8988T (cell line): ENCODE results near the gene IQGAP2.
"Not testable (repeated sequence)": the region's sequence is repeated elsewhere in the genome, so short reads cannot be mapped to it uniquely, and the experiment has no call there.

ENCODE experiments used
- DNase-seq: peaks from one replicate; pipeline ENCODE4 v3.0.0; 2011

Gene IQGAP2, protein sequence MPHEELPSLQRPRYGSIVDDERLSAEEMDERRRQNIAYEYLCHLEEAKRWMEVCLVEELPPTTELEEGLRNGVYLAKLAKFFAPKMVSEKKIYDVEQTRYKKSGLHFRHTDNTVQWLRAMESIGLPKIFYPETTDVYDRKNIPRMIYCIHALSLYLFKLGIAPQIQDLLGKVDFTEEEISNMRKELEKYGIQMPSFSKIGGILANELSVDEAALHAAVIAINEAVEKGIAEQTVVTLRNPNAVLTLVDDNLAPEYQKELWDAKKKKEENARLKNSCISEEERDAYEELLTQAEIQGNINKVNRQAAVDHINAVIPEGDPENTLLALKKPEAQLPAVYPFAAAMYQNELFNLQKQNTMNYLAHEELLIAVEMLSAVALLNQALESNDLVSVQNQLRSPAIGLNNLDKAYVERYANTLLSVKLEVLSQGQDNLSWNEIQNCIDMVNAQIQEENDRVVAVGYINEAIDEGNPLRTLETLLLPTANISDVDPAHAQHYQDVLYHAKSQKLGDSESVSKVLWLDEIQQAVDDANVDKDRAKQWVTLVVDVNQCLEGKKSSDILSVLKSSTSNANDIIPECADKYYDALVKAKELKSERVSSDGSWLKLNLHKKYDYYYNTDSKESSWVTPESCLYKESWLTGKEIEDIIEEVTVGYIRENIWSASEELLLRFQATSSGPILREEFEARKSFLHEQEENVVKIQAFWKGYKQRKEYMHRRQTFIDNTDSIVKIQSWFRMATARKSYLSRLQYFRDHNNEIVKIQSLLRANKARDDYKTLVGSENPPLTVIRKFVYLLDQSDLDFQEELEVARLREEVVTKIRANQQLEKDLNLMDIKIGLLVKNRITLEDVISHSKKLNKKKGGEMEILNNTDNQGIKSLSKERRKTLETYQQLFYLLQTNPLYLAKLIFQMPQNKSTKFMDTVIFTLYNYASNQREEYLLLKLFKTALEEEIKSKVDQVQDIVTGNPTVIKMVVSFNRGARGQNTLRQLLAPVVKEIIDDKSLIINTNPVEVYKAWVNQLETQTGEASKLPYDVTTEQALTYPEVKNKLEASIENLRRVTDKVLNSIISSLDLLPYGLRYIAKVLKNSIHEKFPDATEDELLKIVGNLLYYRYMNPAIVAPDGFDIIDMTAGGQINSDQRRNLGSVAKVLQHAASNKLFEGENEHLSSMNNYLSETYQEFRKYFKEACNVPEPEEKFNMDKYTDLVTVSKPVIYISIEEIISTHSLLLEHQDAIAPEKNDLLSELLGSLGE (N-terminal part only)

DNA sequence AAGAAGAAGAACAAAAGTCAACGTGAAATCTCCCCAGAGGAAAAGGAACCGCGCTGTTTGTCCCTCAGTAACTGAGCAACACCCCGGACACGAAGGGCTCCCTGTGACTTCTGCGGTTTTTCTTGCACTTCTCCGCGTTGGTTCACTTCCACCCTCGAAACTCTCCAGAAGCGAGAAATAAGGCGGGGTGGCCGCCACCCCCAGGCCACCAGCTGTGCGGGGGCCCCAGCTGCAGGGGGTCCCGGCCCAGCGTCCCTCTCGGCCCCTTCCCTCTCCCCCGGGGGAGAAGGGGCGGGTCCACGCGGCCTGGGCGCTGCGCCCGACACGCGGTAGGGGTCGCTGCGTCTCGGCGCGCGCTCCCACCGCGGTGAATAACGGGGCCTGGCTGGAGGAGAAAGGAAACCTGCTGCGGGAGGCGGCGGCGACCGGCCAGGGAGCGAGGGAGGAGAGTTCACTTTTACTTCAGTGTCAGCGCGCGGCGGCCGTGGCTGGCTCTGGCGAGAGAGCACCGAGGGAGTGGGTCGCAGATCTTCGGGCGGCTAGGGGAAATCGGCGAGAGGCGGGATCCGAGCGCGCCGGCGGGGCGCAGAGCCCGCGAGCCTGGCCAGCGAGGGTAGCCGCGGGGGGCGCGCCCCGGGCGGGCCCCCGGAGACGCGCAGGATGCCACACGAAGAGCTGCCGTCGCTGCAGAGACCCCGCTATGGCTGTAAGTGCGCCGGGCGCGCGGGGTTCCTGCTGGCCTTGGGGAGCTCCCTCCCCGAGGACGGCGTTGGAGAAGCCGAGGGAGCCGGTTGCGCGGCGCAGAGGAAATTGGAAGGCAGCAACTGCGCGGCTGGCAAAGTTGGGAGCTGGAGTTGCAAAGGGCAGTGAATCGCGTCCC lies at the start of gene IQGAP2:
Gene IQGAP2, plus strand, starts transcription at position 400 of the 880 bp plus-strand sequence. Its CDS starts 261 bp downstream, at position 661.
- DNase-seq: peak; percentile 85

DNA sequence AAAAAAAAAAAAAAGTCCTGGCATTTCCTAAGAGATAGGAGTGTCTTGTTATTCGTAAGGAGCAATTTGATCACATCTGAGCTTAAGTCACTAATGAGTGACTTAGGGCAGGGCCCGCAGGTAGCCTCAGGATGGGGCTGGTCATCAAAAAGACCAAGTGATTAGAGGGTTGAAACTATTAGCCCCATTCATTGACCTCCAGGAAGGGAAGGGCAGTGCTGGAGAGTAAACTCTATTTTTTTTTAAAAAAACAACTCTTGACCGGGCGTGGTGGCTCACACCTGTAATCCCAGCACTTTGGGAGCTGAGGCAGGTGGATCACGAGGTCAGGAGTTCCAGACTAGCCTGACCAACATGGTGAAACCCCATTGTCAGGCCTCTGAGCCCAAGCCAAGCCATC lies 46.2 kb upstream of the IQGAP2 start:
- DNase-seq: no peak

DNA sequence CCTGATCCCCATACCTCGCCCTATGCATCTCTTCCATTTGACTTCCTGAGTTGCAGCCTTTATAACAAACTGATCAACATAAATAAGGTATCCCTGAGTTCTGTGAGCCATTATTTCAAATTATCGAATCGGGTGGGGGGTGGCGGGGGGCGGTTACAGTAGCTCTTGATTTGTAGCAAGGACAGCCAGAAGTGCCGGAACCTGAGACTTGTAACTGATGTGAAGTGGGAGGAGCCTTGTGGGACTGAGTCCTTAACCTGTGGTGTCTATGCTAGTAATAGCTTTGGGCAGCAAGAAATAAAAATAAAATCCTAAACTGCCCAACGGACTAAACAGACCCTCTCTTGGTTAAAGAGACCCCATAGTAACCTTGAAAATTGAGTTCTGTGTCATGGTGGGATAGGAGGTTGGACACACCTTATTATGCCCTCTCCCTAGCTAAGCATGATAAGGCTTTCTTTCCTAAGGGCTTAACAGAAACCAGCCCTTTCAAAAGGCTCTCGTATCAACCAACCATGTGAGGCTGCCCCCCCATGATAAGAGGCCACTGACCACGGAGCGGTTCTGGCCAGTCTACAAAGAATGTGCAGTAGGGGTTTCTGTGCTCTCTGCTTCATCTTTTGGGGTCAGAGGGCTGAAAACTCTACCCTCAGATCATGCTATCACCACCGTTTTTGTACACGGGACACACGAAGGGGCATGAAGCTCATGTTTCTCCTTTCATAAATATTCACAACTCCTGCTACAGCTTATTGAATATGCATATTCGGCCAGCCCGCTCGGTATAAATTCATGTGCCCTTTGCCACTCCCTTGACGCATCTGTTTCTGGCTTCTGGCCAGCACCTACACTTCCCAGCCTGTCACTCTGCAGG lies 39.5 kb upstream of the IQGAP2 start:
- DNase-seq: no peak

DNA sequence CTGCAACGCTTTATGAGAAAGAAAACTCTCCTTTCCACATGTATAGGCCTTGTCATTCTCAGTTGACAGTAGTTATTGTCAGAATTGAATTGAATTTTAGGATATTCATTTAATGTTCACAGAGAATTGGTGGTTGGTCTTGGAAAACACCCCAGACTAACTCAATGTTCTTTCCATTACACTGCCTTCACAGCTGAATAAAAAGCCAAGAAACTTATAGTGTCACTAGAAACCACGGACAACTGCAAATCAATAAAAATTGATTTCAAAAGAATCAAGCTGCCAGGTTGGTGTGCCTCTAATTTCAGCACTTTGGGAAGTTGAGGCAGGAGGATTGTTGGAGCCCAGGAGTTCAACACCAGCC lies 38.9 kb upstream of the IQGAP2 start:
- no peak for DNase-seq

DNA sequence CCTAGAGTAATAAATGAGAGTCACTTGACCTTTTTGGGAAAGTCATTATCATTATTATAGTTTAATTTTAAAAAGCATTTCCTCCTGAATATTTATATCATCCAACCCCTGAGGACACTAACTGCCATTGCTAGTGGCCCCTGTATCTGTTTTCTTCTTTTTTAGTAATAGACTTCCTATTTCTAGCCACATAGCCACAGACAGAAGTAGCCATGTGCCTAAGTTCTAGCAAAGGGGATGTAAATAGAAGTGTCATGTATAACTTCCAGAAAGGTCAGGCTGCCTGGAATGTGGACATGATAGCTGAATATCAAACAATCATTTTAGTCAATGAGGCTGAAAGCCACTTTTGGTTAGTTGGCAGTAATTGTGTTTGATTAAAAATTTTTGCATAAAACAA lies 37.5 kb upstream of the IQGAP2 start:
- no peak for DNase-seq

DNA sequence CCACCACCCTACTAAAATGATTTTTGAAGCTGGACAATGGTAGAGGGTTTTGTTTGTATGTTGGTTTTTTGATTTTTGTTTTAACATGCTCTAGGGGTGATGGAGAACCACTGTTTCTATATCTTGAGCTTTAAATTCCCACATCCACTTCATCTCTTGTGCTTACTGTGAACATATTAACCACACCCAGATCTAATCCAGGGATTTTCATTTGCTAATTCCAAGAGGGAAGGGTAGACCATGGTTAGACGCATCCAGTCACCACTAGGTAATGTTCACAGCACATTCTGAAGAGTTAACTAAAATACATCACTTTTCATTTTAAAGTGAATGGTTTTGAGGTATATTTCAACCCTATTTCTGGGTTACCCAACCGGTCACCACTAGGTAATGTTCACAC lies 36.5 kb upstream of the IQGAP2 start:
- no peak for DNase-seq

DNA sequence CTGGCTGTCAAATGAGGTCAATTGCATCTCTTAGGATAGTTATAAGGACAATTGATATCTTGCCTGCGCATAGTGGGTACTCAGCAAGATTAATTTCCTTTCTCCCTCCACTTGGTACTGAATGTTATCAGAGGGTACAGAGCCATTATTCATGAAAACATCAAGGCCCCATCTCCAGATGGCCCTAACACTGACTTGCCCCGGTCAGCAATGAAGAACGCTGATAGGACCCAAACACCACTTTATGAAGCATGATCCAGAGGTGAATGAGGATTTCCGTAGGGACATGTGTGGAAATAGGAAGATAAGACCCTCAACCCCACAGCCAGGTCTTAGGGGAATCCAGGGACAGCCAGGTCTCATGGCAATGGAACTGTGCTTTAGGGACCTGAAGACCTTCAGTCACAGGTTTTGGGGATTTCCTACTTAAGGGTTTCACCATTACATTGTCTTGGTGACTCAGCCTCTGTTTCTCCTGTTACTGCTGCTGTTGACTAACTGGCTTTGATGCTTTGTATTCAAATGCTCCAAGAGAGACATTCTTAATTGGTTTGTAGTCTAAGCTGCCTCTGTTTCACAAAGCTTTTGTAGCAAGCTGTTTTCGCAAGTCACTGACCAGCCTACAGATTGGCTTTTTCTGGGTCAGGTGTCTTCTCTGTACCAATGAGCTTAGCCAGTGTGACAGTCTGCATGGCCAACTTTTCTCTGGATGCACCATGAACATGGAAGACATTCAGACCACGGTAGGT lies 35.3 kb upstream of the IQGAP2 start:
- DNase-seq: no peak

DNA sequence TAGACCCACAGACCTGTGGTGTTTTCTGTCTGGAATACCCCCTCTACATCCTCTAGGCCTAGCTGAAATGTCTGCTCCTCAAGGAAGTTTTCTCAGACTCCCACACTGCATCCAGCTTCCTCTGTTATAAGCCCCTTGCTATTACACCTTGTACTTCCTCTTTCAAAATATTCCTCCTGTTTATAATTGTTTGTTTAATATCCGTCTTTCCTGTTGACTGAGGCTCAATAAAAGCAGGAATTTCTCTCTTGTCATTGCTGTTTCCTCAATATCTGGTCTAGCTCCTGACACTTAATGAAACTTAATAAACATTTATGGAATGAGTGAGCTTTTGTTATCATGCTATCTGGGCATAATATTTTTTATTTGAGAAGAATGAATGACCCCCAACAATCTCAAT lies 34.1 kb upstream of the IQGAP2 start:
- no peak for DNase-seq

DNA sequence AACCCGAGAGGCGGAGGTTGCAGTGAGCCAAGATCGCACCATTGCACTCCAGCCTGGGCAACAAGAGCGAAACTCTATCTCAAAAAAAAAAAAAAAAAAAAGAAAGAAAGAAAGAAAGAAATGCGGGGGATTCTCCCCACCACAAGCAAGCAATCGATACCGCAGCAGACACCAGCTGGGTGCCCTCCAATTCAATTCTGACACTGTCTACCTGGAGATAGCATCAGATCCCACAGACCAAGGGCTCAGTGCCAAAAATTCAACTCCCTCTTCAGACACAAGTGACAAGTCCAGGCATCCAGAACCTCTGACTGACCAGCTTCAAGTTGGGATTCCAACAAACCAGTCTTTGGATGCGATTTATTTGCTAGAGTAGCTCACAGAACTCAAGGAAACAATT lies 33.4 kb upstream of the IQGAP2 start:
- DNase-seq: not testable (repeated sequence)

DNA sequence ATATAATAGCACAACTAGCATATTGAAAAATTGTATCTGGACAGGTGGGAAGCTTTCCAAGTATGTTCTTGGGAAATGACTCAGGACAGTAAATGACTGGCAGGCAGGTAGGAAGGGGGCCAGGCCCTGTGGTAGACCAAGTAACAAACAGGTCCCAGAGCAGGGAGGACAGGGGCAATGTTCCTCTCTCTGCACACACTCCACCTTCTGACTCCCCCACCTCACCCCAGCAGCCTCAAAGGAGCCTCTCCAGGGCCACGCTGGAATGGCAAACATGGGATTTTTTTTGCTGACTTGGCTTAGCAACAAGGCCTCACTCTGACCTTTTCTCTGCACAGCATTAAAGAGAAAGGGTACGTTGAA lies 31.1 kb upstream of the IQGAP2 start:
- no peak for DNase-seq

DNA sequence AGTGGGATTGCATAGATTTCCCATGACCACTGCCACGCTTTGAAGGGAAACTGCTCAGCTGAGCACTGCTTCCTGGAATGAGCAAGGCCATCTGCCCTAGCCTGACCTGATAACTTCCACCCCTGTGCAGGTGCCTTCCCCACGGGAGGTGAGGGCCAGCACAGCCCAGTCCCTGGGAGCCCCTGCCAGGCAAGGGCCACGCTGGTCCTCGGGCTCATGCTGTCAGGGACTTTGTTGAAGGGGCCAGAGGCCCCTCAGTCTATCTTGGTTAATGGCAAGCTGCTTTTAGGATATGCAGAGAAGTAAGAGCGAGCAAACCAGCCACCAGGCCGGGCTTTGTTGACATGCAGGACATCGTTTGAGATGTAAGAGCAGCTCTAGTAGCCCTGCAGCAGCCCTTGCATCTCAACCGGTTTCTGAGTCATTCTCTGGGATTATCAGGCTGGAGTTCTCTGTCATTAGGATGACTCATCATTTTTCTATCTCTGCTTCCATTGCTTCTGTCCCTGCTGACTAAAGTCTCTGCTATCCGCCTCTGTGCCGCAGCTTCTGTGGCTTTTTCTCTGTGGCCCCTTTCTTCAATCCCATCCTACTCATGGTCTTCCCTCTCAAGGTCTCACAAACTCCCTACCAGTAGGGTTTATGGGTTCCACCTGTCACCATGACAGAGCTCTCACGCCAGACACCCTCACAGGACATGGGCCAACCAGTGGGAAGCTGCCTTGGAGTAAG lies 30.6 kb upstream of the IQGAP2 start:
- DNase-seq: peak; percentile 44

DNA sequence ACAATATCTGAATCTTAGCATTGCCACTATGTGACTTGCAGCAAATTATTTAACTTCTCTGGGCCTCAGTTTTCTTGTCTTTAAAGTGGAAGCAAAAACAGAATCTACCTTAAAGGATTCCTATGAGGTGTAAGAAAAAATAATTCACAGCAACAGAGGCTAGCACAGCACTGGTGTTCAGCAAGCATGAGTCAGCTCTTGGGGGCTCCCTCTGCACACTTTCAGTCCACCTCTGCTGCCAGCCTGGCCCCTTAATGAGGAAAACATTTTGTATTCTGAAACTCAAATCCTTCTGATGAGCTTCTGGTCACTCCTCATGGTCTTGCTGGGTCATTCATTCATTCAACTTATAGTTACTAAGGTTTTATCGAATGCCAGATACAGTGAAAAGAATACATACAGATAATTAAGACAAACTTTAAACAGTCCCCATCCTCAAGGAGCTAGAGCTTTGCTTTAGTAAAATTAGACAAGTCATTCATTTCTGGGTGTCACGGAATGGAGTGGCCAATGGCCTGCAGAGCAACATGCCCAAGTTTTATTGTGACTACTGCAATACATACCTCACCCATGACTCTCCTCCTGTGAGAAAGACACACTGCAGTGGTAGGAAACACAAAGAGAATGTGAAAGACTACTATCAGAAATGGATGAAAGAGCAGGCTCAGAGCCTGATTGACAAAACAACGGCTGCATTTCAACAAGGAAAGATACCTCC lies 26.8 kb upstream of the IQGAP2 start:
- no peak for DNase-seq

DNA sequence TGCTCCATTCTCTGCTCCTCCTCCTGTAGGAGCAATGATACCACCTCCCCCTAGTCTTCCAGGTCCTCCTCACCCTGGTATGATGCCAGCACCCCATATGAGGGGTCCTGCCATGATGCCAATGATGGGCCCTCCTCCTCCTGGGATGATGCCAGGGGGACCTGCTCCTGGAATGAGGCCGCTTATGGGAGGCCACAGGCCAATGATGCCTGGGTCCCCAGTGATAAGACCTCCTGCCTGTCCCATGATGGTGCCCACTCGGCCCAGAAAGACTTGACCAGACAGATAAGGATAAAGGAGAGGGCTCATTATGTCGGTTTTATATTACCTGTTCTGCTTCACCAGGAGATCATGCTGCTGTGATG lies 26.2 kb upstream of the IQGAP2 start:
- DNase-seq: no peak

DNA sequence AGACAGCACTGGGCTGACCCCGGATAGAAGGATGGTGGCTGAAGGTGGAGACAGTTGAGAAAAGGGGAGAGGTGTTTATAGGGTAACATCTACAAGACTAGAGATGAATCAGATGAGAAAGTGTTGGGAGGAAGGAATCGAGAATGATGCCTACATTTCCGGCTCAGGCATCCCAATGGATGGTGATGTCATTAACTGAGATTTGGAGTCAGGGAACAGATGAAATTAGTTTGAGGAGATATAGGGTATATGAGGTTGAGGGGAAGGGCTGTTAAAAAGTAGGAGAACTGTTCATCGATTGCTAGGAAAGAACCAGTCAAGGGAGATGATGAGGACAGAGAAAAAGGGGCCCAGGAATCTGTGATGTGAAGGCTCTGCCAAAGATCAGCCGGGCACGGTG lies 24.7 kb upstream of the IQGAP2 start:
- DNase-seq: no peak

DNA sequence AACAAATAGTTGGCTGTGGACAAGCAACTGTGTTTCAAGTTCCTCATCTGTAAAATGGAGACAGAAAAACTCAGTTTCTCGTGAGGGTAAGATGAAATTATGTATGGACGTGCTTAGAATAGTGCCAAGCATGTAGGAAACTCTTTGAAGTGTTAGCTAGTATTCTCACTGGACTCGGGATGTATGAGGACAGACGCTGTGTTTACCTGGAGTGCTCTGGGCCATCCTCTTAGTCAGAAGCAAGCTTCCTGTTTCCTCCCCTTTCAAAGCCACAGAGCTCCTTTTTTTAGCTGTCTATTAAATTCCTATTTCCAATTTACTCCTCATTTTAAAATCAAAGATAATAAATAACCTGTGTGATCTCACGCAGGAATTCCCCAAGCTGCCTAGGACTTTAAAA lies 23.8 kb upstream of the IQGAP2 start:
- no peak for DNase-seq

DNA sequence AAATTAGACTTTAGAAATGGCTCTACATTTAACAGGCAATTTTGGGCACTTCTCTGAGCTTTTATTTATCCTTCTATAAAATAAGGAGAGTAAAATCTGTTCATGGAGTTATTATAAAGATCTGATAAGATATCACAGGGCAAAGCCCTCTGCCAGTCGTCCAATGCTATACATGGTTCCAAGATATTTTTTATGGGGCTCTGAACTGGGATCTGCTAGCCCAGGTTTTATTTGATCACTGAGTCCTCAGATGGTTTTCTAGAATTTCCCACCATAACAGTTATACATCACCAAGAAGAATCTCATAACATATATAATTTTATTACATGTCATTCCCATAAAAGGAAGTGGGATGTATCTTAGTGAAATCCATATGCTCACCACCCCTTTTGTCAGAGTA lies 23.2 kb upstream of the IQGAP2 start:
- no peak for DNase-seq

DNA sequence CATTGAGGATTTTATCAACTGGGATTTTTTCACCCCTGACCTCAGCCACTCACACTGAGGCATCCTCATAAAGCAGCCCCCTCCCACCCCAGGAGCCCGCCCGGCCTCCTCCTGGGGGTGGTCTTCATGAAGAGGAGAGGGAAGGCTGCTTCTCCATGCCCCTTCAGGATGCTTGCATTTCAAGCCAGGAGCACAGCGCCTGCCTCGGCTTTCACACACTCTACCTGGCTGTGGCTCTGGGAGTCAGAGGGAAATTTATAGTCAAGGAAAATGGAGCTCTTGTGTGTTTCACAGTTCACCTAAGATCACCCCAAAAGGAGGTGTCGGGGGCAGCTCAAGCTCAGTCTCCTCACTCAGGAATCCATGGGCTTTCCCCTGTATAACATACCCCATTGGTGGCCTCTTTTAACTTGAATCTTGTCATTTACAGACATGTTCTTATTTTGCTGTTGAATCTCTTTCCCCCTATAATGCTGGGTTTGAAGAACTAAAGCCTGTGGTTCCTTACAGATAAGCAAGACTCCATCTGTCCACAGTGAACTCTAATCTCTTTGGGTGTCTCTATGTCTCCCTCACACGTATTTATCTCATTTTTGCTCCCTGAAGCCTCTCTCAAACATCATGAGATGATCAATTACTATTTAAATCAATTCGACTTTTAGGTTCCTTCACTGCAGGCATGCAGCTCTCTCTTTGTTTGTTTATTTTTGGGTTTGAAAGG lies 22.6 kb upstream of the IQGAP2 start:
- no peak for DNase-seq

DNA sequence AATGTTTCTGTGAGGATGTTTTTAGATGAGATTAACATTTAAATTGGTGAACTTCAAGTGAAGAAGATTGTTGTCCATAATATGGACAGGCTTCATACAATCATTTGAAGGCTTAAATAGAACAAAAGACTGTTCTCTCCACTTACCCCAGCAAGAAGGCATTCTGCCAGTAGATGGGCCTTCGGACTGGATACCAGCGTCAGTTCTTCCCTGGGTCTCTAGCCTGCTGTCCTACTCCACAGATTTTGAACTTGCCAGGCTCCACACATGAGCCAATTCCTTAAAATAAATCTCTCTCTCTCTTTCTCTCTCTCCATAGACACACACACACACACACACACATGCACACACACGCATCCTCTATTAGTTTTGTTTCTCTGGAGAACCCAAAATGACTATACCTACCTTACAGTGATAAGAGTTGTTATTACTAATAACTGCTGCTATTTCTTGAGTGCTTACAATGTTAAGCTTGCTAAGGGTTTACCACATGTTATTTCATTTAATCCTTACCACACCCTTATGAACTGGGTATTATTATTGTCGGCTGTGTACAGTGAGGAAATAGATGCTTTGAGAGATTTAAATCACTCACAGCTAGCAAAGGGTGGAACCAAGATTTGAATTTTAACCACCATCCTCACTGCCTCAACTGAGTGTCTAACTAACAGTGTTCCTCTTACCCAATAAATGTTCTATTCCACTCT lies 19.8 kb upstream of the IQGAP2 start:
- DNase-seq: no peak
